ENCODE data around the gene IL27RA.
"Not testable (repeated sequence)": the region's sequence is repeated elsewhere in the genome, so short reads cannot be mapped to it uniquely, and the experiment has no call there.

The IL27RA gene

GRCh38 chr19:13996928-13997630, 34.5 kb upstream of the IL27RA start:
- H3K4me3 ChIP-seq (ENCODE audit: low read length) = no peak overlapping the region
- no peak for DNase-seq (ENCODE audit: low read depth, low spot score)

GRCh38 chr19:13997631-13997962, 34.0 kb upstream of the IL27RA start:
- H3K4me3 ChIP-seq (ENCODE audit: low read length) = no peak overlapping the region
- no peak for DNase-seq (ENCODE audit: low read depth, low spot score)

DNA sequence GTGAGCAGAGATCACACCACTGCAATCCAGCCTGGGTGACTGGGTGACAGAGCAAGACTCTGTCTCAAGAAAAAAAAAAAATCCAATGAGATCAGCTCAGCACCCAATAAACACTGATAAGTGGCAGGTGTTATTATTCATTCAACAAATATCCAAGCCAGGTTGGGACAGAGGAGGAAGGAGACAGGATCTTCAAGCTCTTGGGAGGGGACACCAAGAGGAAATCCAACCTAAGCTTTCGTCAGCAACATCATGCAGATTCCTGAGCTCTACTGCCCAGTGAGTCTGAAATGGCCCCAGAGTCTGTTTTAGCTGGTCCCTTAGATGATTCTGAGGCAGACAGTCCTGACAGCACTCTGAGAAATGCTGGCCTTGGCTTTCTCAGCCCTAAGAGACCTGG, 33.1 kb upstream of the IL27RA start:
- DNase-seq (ENCODE audit: low read depth, low spot score) = no peak
- no peak overlapping the region for H3K4me3 ChIP-seq (ENCODE audit: low read length)

- no peak for DNase-seq (ENCODE audit: low read depth, low spot score)
- no peak overlapping the region for H3K4me3 ChIP-seq (ENCODE audit: low read length)
Observed at GRCh38 chr19:13999085-13999484, 32.5 kb upstream of the IL27RA start.

GRCh38 chr19:14000691-14001375, 30.7 kb upstream of the IL27RA start:
- H3K4me3 ChIP-seq (ENCODE audit: low read length) = no peak overlapping the region
- no peak for DNase-seq (ENCODE audit: low read depth, low spot score)

GRCh38 chr19:14002571-14003250, 28.9 kb upstream of the IL27RA start:
- peak overlapping the region; percentile 18 for H3K4me3 ChIP-seq (ENCODE audit: low read length)
- DNase-seq (ENCODE audit: low read depth, low spot score) = peak; percentile 74

GRCh38 chr19:14003251-14004055, 28.1 kb upstream of the IL27RA start:
- H3K4me3 ChIP-seq (ENCODE audit: low read length) = peak overlapping the region; percentile 18
- no peak for DNase-seq (ENCODE audit: low read depth, low spot score)

- H3K4me3 ChIP-seq (ENCODE audit: low read length) = peak overlapping the region; percentile 46
- DNase-seq (ENCODE audit: low read depth, low spot score) = no peak
Observed at GRCh38 chr19:14004619-14005348, 26.8 kb upstream of the IL27RA start.

- DNase-seq (ENCODE audit: low read depth, low spot score) = peak; percentile 74
- peak overlapping the region; percentile 77 for H3K4me3 ChIP-seq (ENCODE audit: low read length)
Observed at GRCh38 chr19:14005349-14006084, 26.0 kb upstream of the IL27RA start.

DNA sequence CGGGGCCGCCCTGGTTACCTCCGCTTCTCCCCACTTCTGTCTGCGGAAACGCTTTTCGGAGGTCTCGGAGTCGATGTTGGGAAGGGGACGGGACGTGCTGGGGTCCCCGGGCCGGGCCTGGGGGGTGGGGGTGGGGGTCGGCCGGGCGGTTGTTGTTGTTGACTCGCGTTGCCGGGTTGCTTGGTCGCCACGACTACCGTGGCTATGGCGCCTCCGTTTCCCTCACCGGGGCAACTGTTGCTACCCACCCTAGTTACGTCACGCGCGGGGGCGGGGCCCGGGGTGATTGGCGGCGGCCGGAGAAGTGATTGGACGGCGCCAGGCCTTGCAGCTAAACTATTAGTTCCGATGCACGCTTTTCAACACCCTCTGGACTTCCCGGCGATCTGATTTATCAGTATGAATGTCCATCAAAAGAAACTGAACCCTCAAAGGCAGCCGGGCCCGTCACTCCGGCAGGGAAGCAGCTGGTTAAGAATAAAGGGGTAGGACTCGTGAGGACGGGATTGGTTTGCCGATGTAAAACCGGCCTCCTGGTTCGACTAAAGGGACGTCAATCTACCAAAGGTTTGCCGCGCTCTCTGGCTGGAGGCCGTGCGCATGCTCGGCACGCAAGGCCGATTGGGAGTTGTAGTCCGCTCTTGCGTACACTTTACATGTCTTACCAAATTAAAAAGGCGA, 25.3 kb upstream of the IL27RA start, which contains the start of gene RFX1:
RFX1 (minus strand) TSS at position 236 of the 681 bp plus-strand sequence. CDS start 12,477 bp downstream, outside the sequence.
- H3K4me3 ChIP-seq (ENCODE audit: low read length) = peak within 1 kb of the TSS; percentile 77

GRCh38 chr19:14006766-14007562, 24.6 kb upstream of the IL27RA start:
- no peak for DNase-seq (ENCODE audit: low read depth, low spot score)
- peak overlapping the region; percentile 77 for H3K4me3 ChIP-seq (ENCODE audit: low read length)

More for the DNA sequence above, 25.3 kb upstream of the IL27RA start, which contains the start of gene RFX1:
- DNase-seq (ENCODE audit: low read depth, low spot score) = peak; percentile 100

GRCh38 chr19:14012378-14012915, 19.1 kb upstream of the IL27RA start:
- DNase-seq (ENCODE audit: low read depth, low spot score) = no peak
- H3K4me3 ChIP-seq (ENCODE audit: low read length) = no peak overlapping the region

DNA sequence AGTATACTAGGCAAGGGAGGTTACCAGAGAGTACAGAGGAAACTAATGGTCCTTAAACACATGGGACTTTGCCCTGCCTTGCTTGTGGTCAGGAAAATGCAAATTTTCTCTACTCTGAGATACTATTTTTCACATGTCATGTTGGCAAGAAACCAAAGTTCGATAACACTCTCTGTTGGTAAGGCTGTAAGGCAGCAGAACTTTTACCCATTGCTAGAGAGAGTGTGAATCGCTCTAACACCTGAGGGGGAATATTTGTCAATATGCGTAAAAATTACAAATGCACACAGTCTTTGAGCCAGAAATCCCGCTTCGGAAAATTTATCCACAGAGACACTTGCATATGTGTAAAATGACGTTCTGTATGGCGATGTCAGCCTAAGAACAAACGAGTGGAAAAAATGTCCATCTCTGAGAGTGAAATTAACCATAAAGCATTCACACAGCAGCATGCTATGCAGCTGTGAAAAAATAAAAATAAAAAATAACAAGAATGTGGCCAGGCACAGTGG, 16.0 kb upstream of the IL27RA start:
- no peak for DNase-seq (ENCODE audit: low read depth, low spot score)
- H3K4me3 ChIP-seq (ENCODE audit: low read length) = no peak overlapping the region

DNA sequence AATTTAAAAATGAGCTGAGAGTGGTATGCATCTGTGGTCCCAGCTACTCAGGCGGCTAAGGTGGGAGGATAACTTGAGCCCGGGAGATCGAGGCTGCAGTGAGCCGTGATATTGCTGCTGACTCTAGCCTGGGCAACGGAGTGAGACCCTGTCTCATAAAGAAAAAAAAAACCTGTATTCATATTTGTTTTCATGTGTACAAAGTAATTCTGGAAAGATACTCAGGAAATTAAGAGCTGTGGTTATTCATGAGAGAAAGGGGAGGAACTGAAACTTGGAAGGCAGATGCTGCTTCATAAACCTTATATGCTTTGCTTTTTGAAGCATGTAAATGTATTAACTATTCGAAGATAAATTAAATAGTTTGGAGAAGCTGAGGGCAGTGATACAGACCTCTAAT, 12.5 kb upstream of the IL27RA start:
- H3K4me3 ChIP-seq (ENCODE audit: low read length) = no peak overlapping the region
- no peak for DNase-seq (ENCODE audit: low read depth, low spot score)

GRCh38 chr19:14019739-14020138, 11.8 kb upstream of the IL27RA start:
- H3K4me3 ChIP-seq (ENCODE audit: low read length); DNase-seq (ENCODE audit: low read depth, low spot score): not testable (repeated sequence)

DNA sequence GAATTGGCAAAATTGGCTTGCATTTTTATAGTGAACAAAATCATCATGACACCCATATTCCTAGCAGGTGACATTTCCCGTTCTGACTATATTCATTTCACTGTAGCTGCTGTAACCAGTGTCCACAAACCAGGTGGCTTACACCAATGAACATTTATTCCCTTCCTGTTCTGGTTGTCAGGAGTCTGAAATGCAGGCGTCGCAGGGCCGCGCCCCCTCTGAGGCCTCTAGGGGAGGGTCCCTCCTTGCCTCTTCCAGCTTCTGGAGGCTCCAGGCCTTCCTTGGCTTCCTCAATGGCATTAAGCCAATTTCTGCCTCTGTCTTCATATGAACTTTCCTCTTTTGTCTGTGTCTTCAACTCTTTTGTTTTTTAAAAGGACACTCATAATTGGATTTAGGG, 10.1 kb upstream of the IL27RA start:
- DNase-seq (ENCODE audit: low read depth, low spot score) = no peak
- no peak overlapping the region for H3K4me3 ChIP-seq (ENCODE audit: low read length)

Data from Jurkat, Clone E6-1 (cell line).